IPS-15b (cell line): ENCODE measurements around the gene KCNQ1.

Source experiments
- H3K27me3 ChIP-seq: one replicate; pipeline ENCODE4 v1.6.1; 2013; ENCODE audit warnings: low read length; ENCODE audit not compliant: control insufficient read depth, insufficient read depth
- H3K36me3 ChIP-seq: one replicate; pipeline ENCODE4 v1.6.1; 2013; ENCODE audit warnings: low read length; ENCODE audit not compliant: control insufficient read depth, insufficient read depth
- H3K4me1 ChIP-seq: one replicate; pipeline ENCODE4 v1.6.1; 2013; ENCODE audit warnings: mild to moderate bottlenecking, low read length; ENCODE audit not compliant: control insufficient read depth, insufficient read depth
- H3K4me3 ChIP-seq: one replicate; pipeline ENCODE4 v1.5.1; 2013; ENCODE audit warnings: low read depth, low read length
- H3K9ac ChIP-seq: one replicate; pipeline ENCODE4 v1.6.1; 2013; ENCODE audit warnings: low read depth, mild to moderate bottlenecking, low read length
- H3K9me3 ChIP-seq: one replicate; pipeline ENCODE4 v1.6.1; 2013; ENCODE audit warnings: mild to moderate bottlenecking, low read length; ENCODE audit not compliant: control insufficient read depth, insufficient read depth

KCNQ1 gene

GRCh38 chr11:2713094-2713493 lies 268.3 kb downstream of the KCNQ1 start:
- no peaks in the 10 kb centered on the region for H3K9me3 ChIP-seq
- H3K4me1 ChIP-seq, result no peaks in the 10 kb centered on the region
- H3K9ac ChIP-seq, result no peak overlapping the region
- H3K4me3 ChIP-seq, result no peak overlapping the region
- peaks cover 40% of the 10 kb centered on the region for H3K27me3 ChIP-seq
- H3K36me3 ChIP-seq, result no peaks in the 10 kb centered on the region

- no peaks in the 10 kb centered on the region for H3K9me3 ChIP-seq
- H3K36me3 ChIP-seq, result no peaks in the 10 kb centered on the region
- peaks cover 45% of the 10 kb centered on the region for H3K27me3 ChIP-seq
- H3K9ac ChIP-seq, result no peak overlapping the region
- H3K4me3 ChIP-seq, result no peak overlapping the region
- H3K4me1 ChIP-seq, result peaks cover 5% of the 10 kb centered on the region
Measured at GRCh38 chr11:2713661-2714462, 269.1 kb downstream of the KCNQ1 start.

- peaks cover 46% of the 10 kb centered on the region for H3K27me3 ChIP-seq
- H3K4me1 ChIP-seq, result peaks cover 6% of the 10 kb centered on the region
Measured at GRCh38 chr11:2714463-2714800, 269.6 kb downstream of the KCNQ1 start.

GRCh38 chr11:2714871-2715270 lies 270.1 kb downstream of the KCNQ1 start:
- Histone ChIP-seq H3K27me3 (peaks cover 49% of the 10 kb centered on the region), H3K4me3 (no peak overlapping the region), H3K9ac (no peak overlapping the region), H3K36me3 (no peaks in the 10 kb centered on the region), H3K4me1 (peaks cover 11% of the 10 kb centered on the region), H3K9me3 (no peaks in the 10 kb centered on the region)

More at GRCh38 chr11:2714463-2714800, 269.6 kb downstream of the KCNQ1 start:
- Histone ChIP-seq H3K9me3 (no peaks in the 10 kb centered on the region), H3K36me3 (no peaks in the 10 kb centered on the region), H3K9ac (no peak overlapping the region), H3K4me3 (no peak overlapping the region)

- H3K4me1 ChIP-seq, result peaks cover 17% of the 10 kb centered on the region
- H3K27me3 ChIP-seq, result peaks cover 57% of the 10 kb centered on the region
- no peak overlapping the region for H3K4me3 ChIP-seq
- no peak overlapping the region for H3K9ac ChIP-seq
- no peaks in the 10 kb centered on the region for H3K9me3 ChIP-seq
- H3K36me3 ChIP-seq, result no peaks in the 10 kb centered on the region
Measured at GRCh38 chr11:2715716-2716350, 271.0 kb downstream of the KCNQ1 start.

- Histone ChIP-seq H3K4me3 (no peak overlapping the region), H3K4me1 (peaks cover 17% of the 10 kb centered on the region), H3K9me3 (no peaks in the 10 kb centered on the region), H3K36me3 (no peaks in the 10 kb centered on the region), H3K9ac (no peak overlapping the region), H3K27me3 (peaks cover 58% of the 10 kb centered on the region)
Measured at GRCh38 chr11:2716376-2717095, 271.7 kb downstream of the KCNQ1 start.

GRCh38 chr11:2717561-2718325 lies 272.9 kb downstream of the KCNQ1 start:
- Histone ChIP-seq H3K27me3 (peaks cover 61% of the 10 kb centered on the region), H3K4me3 (no peak overlapping the region), H3K9ac (no peak overlapping the region), H3K9me3 (no peaks in the 10 kb centered on the region), H3K4me1 (peaks cover 17% of the 10 kb centered on the region), H3K36me3 (no peaks in the 10 kb centered on the region)

- Histone ChIP-seq H3K4me3 (no peak overlapping the region), H3K9me3 (no peaks in the 10 kb centered on the region), H3K9ac (no peak overlapping the region), H3K4me1 (peaks cover 17% of the 10 kb centered on the region), H3K27me3 (peaks cover 70% of the 10 kb centered on the region), H3K36me3 (no peaks in the 10 kb centered on the region)
Measured at GRCh38 chr11:2718817-2719438, 274.1 kb downstream of the KCNQ1 start.

GRCh38 chr11:2719831-2720590 lies 275.2 kb downstream of the KCNQ1 start:
- H3K4me3 ChIP-seq, result no peak overlapping the region
- H3K36me3 ChIP-seq, result no peaks in the 10 kb centered on the region
- no peaks in the 10 kb centered on the region for H3K9me3 ChIP-seq
- peaks cover 17% of the 10 kb centered on the region for H3K4me1 ChIP-seq
- H3K9ac ChIP-seq, result no peak overlapping the region
- H3K27me3 ChIP-seq, result peaks cover 75% of the 10 kb centered on the region

GRCh38 chr11:2721210-2721916 lies 276.6 kb downstream of the KCNQ1 start:
- Histone ChIP-seq H3K36me3 (no peaks in the 10 kb centered on the region), H3K27me3 (peaks cover 69% of the 10 kb centered on the region), H3K9me3 (no peaks in the 10 kb centered on the region), H3K9ac (no peak overlapping the region), H3K4me1 (peaks cover 17% of the 10 kb centered on the region), H3K4me3 (no peak overlapping the region)
